Stimulated activated CD8-positive, alpha-beta memory T cell treated with anti-CD3 and anti-CD28 coated beads, Interleukin-15, amount 100 ng/mL, for 1 hour (primary cell): ENCODE data around the gene MTURN.

Source experiments
- DNase-seq: peaks from one replicate; pipeline ENCODE4 v3.0.0-alpha.2; 2020; ENCODE audit warnings: low read depth

MTURN gene

GRCh38 chr7:30206942-30207341 is 72.2 kb downstream of the MTURN start:
- no peak for DNase-seq

- no peak for DNase-seq
Observed at GRCh38 chr7:30207376-30207775, 72.6 kb downstream of the MTURN start.

- DNase-seq, result no peak
Observed at GRCh38 chr7:30209951-30210350, 75.2 kb downstream of the MTURN start.
